Measurements from ENCODE around the gene GLIPR2. TPM values are rescaled to one million over a fixed set of nuclear protein-coding genes. Genes with fewer than 3 reads are reported as not detected.
"Not testable (repeated sequence)": the region's sequence is repeated elsewhere in the genome, so short reads cannot be mapped to it uniquely, and the experiment has no call there.

The GLIPR2 gene
- total RNA-seq, 1 donor from 2014 or later = 30.1 TPM

DNA sequence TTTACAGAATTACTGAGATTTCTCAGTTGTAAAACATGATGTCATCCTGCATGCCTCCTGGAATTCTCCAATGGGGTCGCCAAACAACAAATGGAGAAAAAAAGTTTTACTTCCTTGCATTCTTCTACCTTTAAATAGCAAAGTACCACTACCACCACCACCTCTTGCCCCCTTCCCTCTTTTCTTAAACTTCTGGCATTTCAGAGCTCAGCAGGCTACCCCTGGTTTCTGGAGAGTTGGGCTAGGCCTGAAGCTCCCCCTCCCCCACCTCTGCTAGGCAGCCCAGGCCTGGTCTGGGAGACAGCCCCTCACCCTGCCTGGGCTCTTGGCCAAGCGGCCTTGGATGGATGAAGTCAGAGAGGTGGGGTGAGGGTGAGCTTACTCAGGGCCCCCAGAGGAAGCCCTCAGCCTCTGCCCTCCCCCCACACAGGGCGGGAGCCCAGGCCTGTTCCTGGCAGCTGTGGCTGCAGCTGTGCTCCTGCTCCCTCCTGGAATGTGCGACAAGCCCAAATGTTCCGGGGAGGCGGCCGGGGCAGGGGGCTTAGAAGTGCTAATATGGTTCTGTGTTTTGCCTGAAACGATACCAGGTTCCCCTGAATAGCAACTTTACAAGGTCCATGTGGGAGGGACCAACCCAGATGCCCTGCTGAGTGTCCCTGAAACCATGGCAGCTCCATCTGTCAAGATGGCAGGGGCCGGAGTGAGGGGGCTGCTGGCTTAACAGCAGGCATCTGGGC is 26.7 kb downstream of the GLIPR2 start:
- intact Hi-C loops (cut with micrococcal nuclease) = no loop called here
- Mint-ChIP-seq H3K27ac (no peak overlapping the region), H3K4me3 (ENCODE audit: low read depth) (no peak overlapping the region), H3K4me1 (ENCODE audit: low read depth) (peaks cover 8% of the 10 kb centered on the region), H3K9me3 (no peaks in the 10 kb centered on the region), H3K27me3 (ENCODE audit: low read depth) (peaks cover 2% of the 10 kb centered on the region), H3K36me3 (ENCODE audit: low read depth) (peaks cover 23% of the 10 kb centered on the region)
- DNase-seq (ENCODE audit: low spot score) = no peak

DNA sequence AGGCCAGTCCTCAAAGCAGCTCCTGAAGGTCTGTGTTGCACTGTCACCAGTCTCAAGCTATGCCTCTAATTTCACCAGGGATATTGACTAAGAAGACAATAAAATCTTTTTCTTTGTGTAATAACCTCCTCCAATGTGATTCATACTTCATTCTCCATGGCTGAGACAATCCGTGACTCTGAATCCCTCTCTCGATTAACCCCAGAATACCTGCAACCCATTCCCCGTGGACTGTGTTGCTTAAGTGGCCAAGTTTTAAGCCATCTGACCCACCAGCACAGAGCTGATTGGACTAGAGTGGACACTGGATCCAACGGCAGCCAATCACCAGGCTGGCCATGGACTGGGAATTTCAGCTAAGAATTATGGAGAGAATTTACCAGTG is 27.2 kb downstream of the GLIPR2 start:
- Mint-ChIP-seq H3K4me3 (ENCODE audit: low read depth) (no peak overlapping the region), H3K36me3 (ENCODE audit: low read depth) (peaks cover 17% of the 10 kb centered on the region), H3K27ac (no peak overlapping the region), H3K4me1 (ENCODE audit: low read depth) (peaks cover 5% of the 10 kb centered on the region), H3K27me3 (ENCODE audit: low read depth) (peaks cover 2% of the 10 kb centered on the region), H3K9me3 (no peaks in the 10 kb centered on the region)
- no peak for DNase-seq (ENCODE audit: low spot score)
- intact Hi-C loops (cut with micrococcal nuclease) = no loop called here

DNA sequence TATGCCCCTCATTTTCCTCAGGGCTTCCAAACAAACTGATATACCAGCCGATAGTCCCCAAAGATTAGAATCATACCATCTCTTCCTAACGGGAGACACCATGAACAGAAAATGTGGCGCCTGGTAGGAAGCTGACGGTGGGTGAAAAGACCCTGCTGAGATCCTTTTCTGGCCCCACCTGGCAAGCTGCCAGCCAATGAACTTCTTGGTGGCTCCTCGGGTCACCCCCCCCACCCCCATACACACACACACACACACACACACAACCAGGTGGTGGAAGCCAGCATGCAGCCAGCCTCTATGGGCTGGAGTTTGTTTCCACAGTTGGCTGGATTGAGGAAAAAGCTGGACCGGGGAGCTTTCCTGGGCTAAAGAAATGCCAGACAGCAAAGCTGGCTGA is 27.8 kb downstream of the GLIPR2 start:
- intact Hi-C loops (cut with micrococcal nuclease) = no loop called here
- DNase-seq (ENCODE audit: low spot score) = no peak
- Mint-ChIP-seq H3K27me3 (ENCODE audit: low read depth) (peaks cover 2% of the 10 kb centered on the region), H3K9me3 (no peaks in the 10 kb centered on the region), H3K4me3 (ENCODE audit: low read depth) (no peak overlapping the region), H3K27ac (no peak overlapping the region), H3K4me1 (ENCODE audit: low read depth) (peaks cover 5% of the 10 kb centered on the region), H3K36me3 (ENCODE audit: low read depth) (peaks cover 11% of the 10 kb centered on the region)

DNA sequence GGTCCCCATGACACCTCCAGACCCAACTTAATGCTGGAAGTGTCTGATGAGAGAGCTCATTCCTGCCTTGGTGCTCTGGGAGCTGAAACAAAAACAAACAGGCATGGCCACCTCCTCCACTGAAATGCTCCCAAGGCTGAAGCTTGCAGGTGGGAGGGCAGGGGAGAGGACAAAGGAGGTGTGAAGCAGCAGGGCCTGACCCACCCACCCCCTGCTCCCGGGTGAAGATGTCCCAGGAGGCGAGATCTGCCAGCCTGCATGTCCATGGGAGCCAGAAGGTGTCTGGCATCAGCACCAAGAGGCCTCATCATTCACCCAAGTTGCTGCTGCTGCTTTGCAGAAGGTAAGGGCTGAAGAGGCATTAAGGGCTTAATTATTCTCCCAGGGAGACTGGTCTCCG is 28.5 kb downstream of the GLIPR2 start:
- peaks cover 8% of the 10 kb centered on the region for H3K36me3 Mint-ChIP-seq (ENCODE audit: low read depth)
- intact Hi-C loops (cut with micrococcal nuclease) = loop anchor here (5.0 kb wide), 1 partner anchor 33 kb away; no protein-coding TSS in a partner anchor
- H3K27ac Mint-ChIP-seq = no peak overlapping the region
- H3K27me3 Mint-ChIP-seq (ENCODE audit: low read depth) = peaks cover 2% of the 10 kb centered on the region
- no peaks in the 10 kb centered on the region for H3K9me3 Mint-ChIP-seq
- no peak for DNase-seq (ENCODE audit: low spot score)
- H3K4me3 Mint-ChIP-seq (ENCODE audit: low read depth) = peak overlapping the region; percentile 18
- H3K4me1 Mint-ChIP-seq (ENCODE audit: low read depth) = peaks cover 5% of the 10 kb centered on the region

DNA sequence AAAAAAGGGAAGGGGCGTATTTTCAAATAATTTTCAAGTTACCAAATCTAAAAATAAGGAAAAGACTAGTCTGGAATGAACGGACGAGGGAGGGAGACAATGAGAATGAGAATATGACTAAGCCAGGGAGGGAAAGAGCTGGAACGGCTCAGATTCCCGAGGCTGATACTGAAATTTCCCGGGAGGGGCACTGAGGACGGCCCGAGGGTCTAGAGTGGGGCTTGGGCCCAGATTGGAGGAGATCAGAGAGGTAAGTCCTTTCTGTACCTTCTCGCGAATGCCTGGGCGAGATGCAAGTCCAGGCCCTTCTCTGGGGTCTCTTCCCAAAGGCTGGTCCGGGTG is 29.3 kb downstream of the GLIPR2 start:
- peak overlapping the region; percentile 18 for H3K4me3 Mint-ChIP-seq (ENCODE audit: low read depth)
- no peak for DNase-seq (ENCODE audit: low spot score)
- H3K27ac Mint-ChIP-seq = no peak overlapping the region
- H3K9me3 Mint-ChIP-seq = no peaks in the 10 kb centered on the region
- intact Hi-C loops (cut with micrococcal nuclease) = loop anchor here (1.0 to 5.0 kb wide), 2 partner anchors 33 to 62 kb away; no protein-coding TSS in a partner anchor
- peaks cover 5% of the 10 kb centered on the region for H3K27me3 Mint-ChIP-seq (ENCODE audit: low read depth)
- H3K36me3 Mint-ChIP-seq (ENCODE audit: low read depth) = peaks cover 3% of the 10 kb centered on the region
- peaks cover 5% of the 10 kb centered on the region for H3K4me1 Mint-ChIP-seq (ENCODE audit: low read depth)

DNA sequence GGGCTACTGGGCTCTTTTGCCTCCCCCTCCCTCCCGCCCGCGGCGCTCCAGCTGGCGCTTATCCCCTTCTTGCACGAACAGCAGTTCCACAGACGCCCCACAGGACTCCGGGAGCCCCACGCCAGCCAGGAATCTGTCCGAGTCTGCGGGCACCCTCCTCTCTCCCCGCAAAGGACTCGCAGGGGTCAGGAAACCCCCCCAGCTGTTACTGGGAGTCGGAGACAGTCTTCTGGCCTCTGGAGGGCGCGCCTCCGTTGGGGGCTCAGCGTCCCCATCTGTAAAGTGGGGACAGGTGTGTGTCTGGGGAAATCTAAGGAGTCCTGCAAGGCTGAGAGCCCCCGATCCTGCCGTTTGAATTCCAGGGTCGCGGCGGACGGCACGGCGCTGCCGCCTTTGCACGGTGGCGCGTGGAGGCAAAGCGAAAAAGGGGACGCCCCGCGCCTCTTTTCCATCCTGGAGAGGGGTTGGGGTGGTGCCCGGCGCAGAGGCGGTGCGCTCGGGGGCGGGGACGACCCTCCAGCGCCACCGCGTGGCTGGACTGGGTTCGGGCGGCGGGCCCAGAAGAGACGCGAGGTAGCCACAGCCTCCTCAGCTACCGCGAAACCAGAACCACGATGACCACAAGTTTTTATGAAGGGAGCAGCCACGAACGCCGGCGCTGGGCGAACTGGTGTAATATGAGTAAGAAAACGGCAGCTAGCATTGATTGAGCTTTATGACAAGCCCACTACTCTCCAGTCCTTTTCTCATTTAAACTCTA is 29.8 kb downstream of the GLIPR2 start:
- H3K4me3 Mint-ChIP-seq (ENCODE audit: low read depth) = peak overlapping the region; percentile 72

DNA sequence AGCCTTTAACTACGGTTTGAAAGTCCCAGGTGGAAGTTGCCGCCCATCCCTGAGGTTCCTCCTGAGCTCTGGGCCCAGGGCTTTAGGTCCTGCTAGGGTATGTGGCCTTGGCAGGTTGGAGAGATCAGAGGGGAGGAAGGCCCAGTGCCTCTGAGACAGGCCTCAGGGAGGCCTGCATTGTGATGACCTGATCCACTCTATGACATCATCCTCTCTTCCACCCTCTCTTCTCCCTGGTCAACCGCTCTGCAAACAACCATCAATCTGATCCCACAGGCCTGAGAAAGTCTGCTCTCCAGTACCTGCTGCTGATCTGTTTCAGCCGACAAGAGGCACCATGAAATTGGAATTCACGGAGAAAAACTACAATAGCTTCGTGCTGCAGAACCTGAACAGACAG is 32.6 kb downstream of the GLIPR2 start, which contains the start of gene CCIN:
TSS of gene CCIN (plus strand) at position 223 of the 400 bp plus-strand sequence. CDS start at position 338, 115 bp downstream.
- intact Hi-C loops (cut with micrococcal nuclease) = loop anchor here (5.0 kb wide), 1 partner anchor 37 kb away; no protein-coding TSS in a partner anchor
- DNase-seq (ENCODE audit: low spot score) = no peak
- Mint-ChIP-seq H3K27me3 (ENCODE audit: low read depth) (peaks cover 7% of the 10 kb centered on the region), H3K36me3 (ENCODE audit: low read depth) (no peaks in the 10 kb centered on the region), H3K9me3 (no peaks in the 10 kb centered on the region), H3K4me3 (ENCODE audit: low read depth) (no peak within 1 kb of the TSS), H3K27ac (no peak within 1 kb of the TSS), H3K4me1 (ENCODE audit: low read depth) (peaks cover 5% of the 10 kb centered on the region)

More for the DNA sequence above, 29.8 kb downstream of the GLIPR2 start:
- H3K4me1 Mint-ChIP-seq (ENCODE audit: low read depth) = peaks cover 5% of the 10 kb centered on the region
- no peaks in the 10 kb centered on the region for H3K9me3 Mint-ChIP-seq
- no peak overlapping the region for H3K27ac Mint-ChIP-seq
- intact Hi-C loops (cut with micrococcal nuclease) = loop anchor here (1.0 to 5.0 kb wide), 2 partner anchors 34 to 63 kb away; no protein-coding TSS in a partner anchor
- H3K36me3 Mint-ChIP-seq (ENCODE audit: low read depth) = peaks cover 3% of the 10 kb centered on the region
- DNase-seq (ENCODE audit: low spot score) = peak; percentile 81
- peaks cover 7% of the 10 kb centered on the region for H3K27me3 Mint-ChIP-seq (ENCODE audit: low read depth)

DNA sequence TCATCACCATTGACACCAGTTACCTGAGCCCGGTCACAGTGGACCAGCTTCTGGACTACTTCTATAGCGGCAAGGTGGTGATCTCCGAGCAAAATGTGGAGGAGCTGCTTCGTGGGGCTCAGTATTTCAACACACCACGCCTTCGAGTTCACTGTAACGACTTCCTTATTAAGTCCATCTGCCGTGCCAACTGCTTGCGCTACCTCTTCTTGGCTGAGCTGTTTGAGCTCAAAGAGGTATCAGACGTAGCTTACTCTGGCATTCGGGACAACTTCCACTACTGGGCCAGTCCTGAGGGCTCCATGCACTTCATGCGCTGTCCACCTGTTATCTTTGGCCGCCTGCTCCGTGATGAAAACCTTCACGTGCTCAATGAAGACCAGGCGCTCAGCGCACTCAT is 33.2 kb downstream of the GLIPR2 start:
- H3K27me3 Mint-ChIP-seq (ENCODE audit: low read depth) = peaks cover 7% of the 10 kb centered on the region
- H3K9me3 Mint-ChIP-seq = no peaks in the 10 kb centered on the region
- H3K27ac Mint-ChIP-seq = no peak overlapping the region
- no peaks in the 10 kb centered on the region for H3K36me3 Mint-ChIP-seq (ENCODE audit: low read depth)
- intact Hi-C loops (cut with micrococcal nuclease) = loop anchor here (5.0 kb wide), 1 partner anchor 37 kb away; no protein-coding TSS in a partner anchor
- peaks cover 4% of the 10 kb centered on the region for H3K4me1 Mint-ChIP-seq (ENCODE audit: low read depth)
- no peak for DNase-seq (ENCODE audit: low spot score)
- H3K4me3 Mint-ChIP-seq (ENCODE audit: low read depth) = no peak overlapping the region

DNA sequence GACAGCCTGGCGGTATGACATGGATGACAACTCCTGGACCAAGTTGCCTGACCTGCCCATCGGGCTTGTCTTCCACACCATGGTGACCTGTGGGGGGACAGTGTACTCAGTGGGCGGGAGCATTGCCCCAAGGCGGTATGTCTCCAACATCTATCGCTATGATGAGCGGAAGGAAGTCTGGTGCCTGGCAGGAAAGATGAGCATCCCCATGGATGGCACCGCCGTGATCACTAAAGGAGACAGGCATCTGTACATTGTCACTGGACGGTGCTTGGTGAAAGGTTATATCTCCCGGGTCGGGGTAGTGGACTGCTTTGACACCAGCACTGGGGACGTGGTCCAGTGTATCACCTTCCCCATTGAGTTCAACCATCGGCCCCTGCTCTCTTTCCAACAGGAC is 34.0 kb downstream of the GLIPR2 start:
- intact Hi-C loops (cut with micrococcal nuclease) = no loop called here
- no peak for DNase-seq (ENCODE audit: low spot score)
- H3K9me3 Mint-ChIP-seq = no peaks in the 10 kb centered on the region
- H3K4me3 Mint-ChIP-seq (ENCODE audit: low read depth) = no peak overlapping the region
- H3K4me1 Mint-ChIP-seq (ENCODE audit: low read depth) = peaks cover 2% of the 10 kb centered on the region
- H3K27ac Mint-ChIP-seq = no peak overlapping the region
- no peaks in the 10 kb centered on the region for H3K36me3 Mint-ChIP-seq (ENCODE audit: low read depth)
- H3K27me3 Mint-ChIP-seq (ENCODE audit: low read depth) = peaks cover 8% of the 10 kb centered on the region

DNA sequence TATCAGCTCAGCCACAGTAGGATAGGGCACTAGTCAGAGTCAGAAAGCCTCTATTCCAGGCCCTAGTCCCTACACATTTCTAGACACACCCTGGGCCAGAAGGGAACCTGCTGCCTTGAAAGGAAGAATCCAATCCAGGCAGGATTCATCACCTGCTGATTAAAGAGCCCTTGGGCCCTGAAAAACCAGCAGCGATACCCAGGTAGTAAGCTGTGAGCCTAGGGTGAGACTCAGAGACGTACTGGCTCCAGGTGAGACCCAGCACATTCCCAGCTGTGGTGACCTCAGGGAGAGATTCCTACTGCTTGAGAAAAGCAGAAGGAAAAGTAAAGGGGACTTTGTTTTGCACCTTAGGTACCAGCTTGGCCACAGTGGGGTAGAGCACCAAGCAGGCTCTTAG is 37.3 kb downstream of the GLIPR2 start:
- H3K27me3 Mint-ChIP-seq (ENCODE audit: low read depth) = peaks cover 11% of the 10 kb centered on the region
- H3K4me1 Mint-ChIP-seq (ENCODE audit: low read depth) = peaks cover 3% of the 10 kb centered on the region
- H3K4me3 Mint-ChIP-seq (ENCODE audit: low read depth) = no peak overlapping the region
- intact Hi-C loops (cut with micrococcal nuclease) = no loop called here
- H3K27ac Mint-ChIP-seq = no peak overlapping the region
- no peaks in the 10 kb centered on the region for H3K36me3 Mint-ChIP-seq (ENCODE audit: low read depth)
- no peak for DNase-seq (ENCODE audit: low spot score)
- H3K9me3 Mint-ChIP-seq = no peaks in the 10 kb centered on the region

DNA sequence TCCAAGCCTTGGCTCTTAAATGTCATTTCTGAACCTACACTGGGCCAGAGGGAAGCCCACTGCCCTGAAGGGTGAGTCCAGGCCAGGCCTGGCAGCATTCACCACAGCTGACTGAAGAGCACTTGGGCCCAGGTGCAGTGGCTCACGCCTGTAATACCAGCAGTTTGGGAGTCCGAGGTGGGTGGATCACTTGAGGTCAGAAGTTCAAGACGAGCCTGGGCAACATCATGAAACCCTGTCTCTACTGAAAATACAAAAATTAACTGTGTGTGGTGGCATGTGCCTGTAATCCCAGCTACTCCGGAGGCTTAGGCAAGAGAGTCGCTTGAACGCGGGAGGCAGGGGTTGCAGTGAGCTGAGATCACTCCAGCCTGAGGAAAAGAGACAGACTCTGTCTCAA is 37.7 kb downstream of the GLIPR2 start:
- H3K36me3 Mint-ChIP-seq (ENCODE audit: low read depth) = no peaks in the 10 kb centered on the region
- no peak overlapping the region for H3K4me3 Mint-ChIP-seq (ENCODE audit: low read depth)
- no peaks in the 10 kb centered on the region for H3K9me3 Mint-ChIP-seq
- peaks cover 14% of the 10 kb centered on the region for H3K27me3 Mint-ChIP-seq (ENCODE audit: low read depth)
- DNase-seq (ENCODE audit: low spot score) = no peak
- intact Hi-C loops (cut with micrococcal nuclease) = no loop called here
- H3K27ac Mint-ChIP-seq = no peak overlapping the region
- peaks cover 5% of the 10 kb centered on the region for H3K4me1 Mint-ChIP-seq (ENCODE audit: low read depth)

DNA sequence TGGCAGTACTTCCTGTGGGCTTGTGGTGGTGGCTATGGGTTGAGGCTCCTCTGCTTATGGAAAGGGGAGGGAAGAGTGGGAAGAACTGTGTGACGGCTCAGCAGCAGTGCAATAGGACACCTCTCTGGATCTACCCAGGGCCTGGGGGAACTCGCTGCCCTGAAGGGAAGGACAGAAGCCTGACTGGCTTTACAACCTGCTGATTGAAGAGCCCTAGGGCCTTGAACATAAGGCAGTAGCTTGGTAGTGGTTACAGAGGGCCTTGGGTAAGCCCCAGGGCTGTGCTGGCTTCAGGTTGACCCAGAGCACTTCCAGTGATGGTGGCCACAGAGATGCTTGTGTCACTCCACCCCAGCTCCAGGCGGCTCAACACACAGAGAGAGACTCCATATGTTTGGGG is 38.2 kb downstream of the GLIPR2 start:
- no peaks in the 10 kb centered on the region for H3K36me3 Mint-ChIP-seq (ENCODE audit: low read depth)
- H3K27ac Mint-ChIP-seq = no peak overlapping the region
- H3K9me3 Mint-ChIP-seq = no peaks in the 10 kb centered on the region
- H3K4me1 Mint-ChIP-seq (ENCODE audit: low read depth) = peaks cover 5% of the 10 kb centered on the region
- H3K27me3 Mint-ChIP-seq (ENCODE audit: low read depth) = peaks cover 14% of the 10 kb centered on the region
- DNase-seq (ENCODE audit: low spot score) = no peak
- no peak overlapping the region for H3K4me3 Mint-ChIP-seq (ENCODE audit: low read depth)
- intact Hi-C loops (cut with micrococcal nuclease) = no loop called here

DNA sequence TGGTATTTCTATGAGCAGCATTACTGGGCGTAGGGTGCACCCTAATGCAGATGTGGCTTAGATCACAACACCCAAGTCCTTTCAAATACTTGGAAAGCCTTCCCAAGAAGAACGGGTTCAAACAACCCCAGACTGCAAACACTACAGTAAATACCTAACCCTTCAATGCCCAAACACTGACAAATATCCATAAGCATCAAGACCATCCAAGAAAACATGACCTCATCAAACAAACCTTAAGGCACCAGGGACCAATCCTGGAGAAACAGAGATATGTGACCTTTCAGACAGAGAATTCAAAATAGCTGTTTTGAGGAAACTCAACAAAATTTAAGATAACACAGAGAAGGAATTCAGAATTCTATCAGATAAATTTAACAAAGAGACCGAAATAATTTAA is 38.7 kb downstream of the GLIPR2 start:
- DNase-seq (ENCODE audit: low spot score); H3K36me3 Mint-ChIP-seq (ENCODE audit: low read depth); H3K4me1 Mint-ChIP-seq (ENCODE audit: low read depth); H3K9me3 Mint-ChIP-seq; H3K4me3 Mint-ChIP-seq (ENCODE audit: low read depth); H3K27ac Mint-ChIP-seq; intact Hi-C loops (cut with micrococcal nuclease): not testable (repeated sequence)
- H3K27me3 Mint-ChIP-seq (ENCODE audit: low read depth) = peaks cover 14% of the 10 kb centered on the region
